Left lung (tissue), 10 donors: ENCODE data around the gene ZNF423. TPM values are rescaled to one million over a fixed set of nuclear protein-coding genes. Genes with fewer than 3 reads are reported as not detected.
A peak's percentile ranks its signal among the peaks of the same experiment; 100 is the strongest.

ENCODE experiments used
- ATAC-seq: fragments of 200-7000 bp; cut with Tn5 transposase; one replicate; pipeline ENCODE4 v1.9.1; 2020; ENCODE audit warnings: moderate library complexity
- DNase-seq, 4 donors: peaks; one replicate each; pipeline ENCODE4 v3.0.0-alpha.2; 2013 to 2020
- H3K27ac ChIP-seq, 2 donors: fragments of 200-600 bp; sonication (generic) in 1 of 2; one replicate each; pipeline versions ENCODE4 v1.5.0 to v1.8.0; 2020 to 2021
- H3K27me3 ChIP-seq, 2 donors: fragments of 200-600 bp; sonication (generic) in 1 of 2; one replicate each; pipeline versions ENCODE4 v1.5.0 to v1.8.0; 2020 to 2021
- H3K36me3 ChIP-seq, 2 donors: fragments of 200-600 bp; sonication (generic) in 1 of 2; one replicate each; pipeline versions ENCODE4 v1.5.0 to v1.8.0; 2020 to 2021
- H3K4me1 ChIP-seq, 2 donors: fragments of 200-600 bp; one replicate each; pipeline ENCODE4 v1.8.0; 2021
- H3K4me3 ChIP-seq, 2 donors: fragments of 200-600 bp; sonication (generic) in 1 of 2; one replicate each; pipeline versions ENCODE4 v1.5.0 to v1.8.0; 2020 to 2021; ENCODE audit warnings: mild to moderate bottlenecking in 1 of 2
- H3K9me3 ChIP-seq, 2 donors: fragments of 200-600 bp; sonication (generic) in 1 of 2; one replicate each; pipeline versions ENCODE4 v1.5.0 to v1.8.0; 2020 to 2021
- intact Hi-C, 2 donors: fragments of 100-400 bp; cut with DNase I; formaldehyde crosslinking; loops; one replicate each; pipeline versions ENCODE4 v1.11.2 to v1.14.2; 2022
- polyA plus RNA-seq, 6 donors: library from polyadenylated mRNA; unstranded; fragments of 120-200 nt; gene quantifications; one replicate each; pipeline ENCODE4 v1.2.1, GENCODE V29; 2013; ENCODE audit not compliant: insufficient read length in 6 of 6
- total RNA-seq, 2 donors: library from RNA; stranded (reverse); fragmentation: NEBNext Ultra II Directional; extraction: Animal tissue kit (Norgen Biotek cat#: 25700); gene quantifications; one replicate each; pipeline ENCODE4 v1.2.1, GENCODE V29; 2021
- TF ChIP-seq, protein P1 (sequence below), 2 donors: fragments of 200-600 bp; sonication (generic) in 1 of 2; IDR thresholded peaks; one replicate each; pipeline versions ENCODE4 v1.5.0 to v1.8.0; 2021; ENCODE audit warnings: antibody characterized with exemption in 2 of 2
- donor health status: DM: no; HTN: yes; CAD: no.
- donor health status: DM: no; HTN: no; CAD: no.

Gene ZNF423
- total and polyA plus RNA-seq, 8 donors, result 7.8 to 30.5 (median 26.6) TPM

DNA sequence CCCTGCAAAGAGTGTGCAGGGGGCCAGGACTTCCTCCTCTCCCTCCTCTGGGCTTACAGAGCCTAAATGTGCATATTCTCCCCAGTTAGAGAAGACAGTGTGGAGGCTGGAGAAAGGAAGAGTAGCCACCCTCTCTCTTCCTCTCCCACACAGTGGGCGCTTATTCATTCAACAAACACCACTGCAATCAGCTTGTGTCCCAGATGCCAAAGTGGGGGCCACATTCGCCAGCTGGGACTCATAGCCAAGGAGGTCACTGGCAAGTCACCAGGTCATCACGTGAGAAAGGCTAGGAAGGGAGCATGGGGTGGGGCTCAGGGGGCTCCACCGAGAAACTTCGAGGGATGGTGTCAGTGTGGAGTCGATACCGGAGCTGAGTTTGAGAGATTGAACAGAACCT lies 45.0 kb upstream of the ZNF423 start:
- no peaks in the 10 kb centered on the region for H3K9me3 ChIP-seq
- TF ChIP-seq, protein P1, sequence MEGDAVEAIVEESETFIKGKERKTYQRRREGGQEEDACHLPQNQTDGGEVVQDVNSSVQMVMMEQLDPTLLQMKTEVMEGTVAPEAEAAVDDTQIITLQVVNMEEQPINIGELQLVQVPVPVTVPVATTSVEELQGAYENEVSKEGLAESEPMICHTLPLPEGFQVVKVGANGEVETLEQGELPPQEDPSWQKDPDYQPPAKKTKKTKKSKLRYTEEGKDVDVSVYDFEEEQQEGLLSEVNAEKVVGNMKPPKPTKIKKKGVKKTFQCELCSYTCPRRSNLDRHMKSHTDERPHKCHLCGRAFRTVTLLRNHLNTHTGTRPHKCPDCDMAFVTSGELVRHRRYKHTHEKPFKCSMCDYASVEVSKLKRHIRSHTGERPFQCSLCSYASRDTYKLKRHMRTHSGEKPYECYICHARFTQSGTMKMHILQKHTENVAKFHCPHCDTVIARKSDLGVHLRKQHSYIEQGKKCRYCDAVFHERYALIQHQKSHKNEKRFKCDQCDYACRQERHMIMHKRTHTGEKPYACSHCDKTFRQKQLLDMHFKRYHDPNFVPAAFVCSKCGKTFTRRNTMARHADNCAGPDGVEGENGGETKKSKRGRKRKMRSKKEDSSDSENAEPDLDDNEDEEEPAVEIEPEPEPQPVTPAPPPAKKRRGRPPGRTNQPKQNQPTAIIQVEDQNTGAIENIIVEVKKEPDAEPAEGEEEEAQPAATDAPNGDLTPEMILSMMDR (IDR thresholded peaks at IDR 0.05), result no peak
- intact Hi-C loops, result no loop called here
- H3K27ac ChIP-seq, result no peak overlapping the region
- DNase-seq (no peak), ATAC-seq (no peak)
- H3K4me1 ChIP-seq, result no peaks in the 10 kb centered on the region
- no peaks in the 10 kb centered on the region for H3K27me3 ChIP-seq
- no peak overlapping the region for H3K4me3 ChIP-seq
- no peaks in the 10 kb centered on the region for H3K36me3 ChIP-seq

DNA sequence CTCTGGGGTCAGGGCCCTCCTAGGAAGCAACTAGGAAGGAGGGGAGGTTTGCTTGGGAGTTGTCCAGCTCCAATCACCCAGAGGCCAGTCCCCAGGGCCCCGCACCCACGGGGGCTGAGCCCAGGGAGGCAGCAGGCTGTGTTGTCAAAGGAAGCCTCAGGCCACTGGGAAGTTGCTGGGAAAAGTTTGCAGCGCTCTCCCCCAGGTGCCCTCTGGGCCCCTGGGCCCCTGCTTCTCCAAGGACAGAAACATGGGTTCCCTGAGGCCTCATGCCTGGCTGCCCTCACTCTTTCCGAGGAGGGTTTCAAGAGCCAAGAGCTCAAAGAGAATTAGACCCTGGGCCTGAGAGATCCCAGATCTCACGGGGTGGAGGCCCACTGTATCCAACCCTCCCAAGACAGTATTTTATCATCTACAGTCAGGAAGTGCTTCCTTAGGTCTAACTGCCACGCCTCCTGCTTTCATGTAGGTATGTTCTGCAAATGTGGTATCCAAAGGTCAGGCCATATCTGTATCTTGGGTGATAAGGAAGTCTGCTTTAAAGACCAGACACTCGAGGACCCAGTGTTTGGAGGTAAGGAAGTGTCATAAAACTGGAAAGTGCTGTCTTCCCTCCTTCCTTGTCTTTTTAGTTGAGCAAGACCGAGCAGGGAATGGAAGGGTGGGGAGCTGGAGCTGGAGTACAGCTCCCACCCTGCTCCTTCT lies 44.2 kb upstream of the ZNF423 start:
- TF ChIP-seq, protein P1 (IDR thresholded peaks at IDR 0.05), result no peak
- no peaks in the 10 kb centered on the region for H3K27me3 ChIP-seq
- intact Hi-C loops, result no loop called here

DNA sequence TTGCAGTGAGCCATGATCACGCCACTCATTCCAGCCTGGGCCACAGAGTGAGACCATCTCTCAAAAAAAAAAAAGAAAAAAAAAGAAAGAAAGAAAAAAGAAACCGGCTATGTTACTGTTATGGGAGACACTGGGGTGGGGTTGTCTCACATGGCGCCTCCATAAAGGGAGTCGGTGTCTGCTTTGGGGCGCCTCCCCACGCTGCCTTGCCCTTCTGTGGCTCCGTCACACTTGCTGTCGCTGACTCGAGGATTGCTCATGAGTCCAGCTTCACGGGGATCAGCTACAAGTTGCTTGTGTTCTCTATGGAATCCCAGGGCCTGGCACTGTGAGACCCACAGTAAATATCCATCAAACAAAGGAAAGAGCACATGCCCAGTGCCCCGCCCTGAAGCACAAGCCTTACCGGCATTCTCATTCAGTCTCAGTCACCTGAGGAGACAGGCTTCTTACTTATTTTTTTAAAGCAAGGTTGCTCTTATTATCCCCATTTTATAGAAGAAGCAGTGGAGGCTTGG lies 40.6 kb upstream of the ZNF423 start:
- H3K4me3 ChIP-seq, result no peak overlapping the region
- intact Hi-C loops, result no loop called here
- H3K36me3 ChIP-seq, result no peaks in the 10 kb centered on the region
- H3K4me1 ChIP-seq, result no peaks in the 10 kb centered on the region
- no peaks in the 10 kb centered on the region for H3K27me3 ChIP-seq
- no peak overlapping the region for H3K27ac ChIP-seq
- ATAC-seq (no peak), DNase-seq (no peak)
- TF ChIP-seq, protein P1 (IDR thresholded peaks at IDR 0.05), result no peak
- no peaks in the 10 kb centered on the region for H3K9me3 ChIP-seq

More for the DNA sequence above, 44.2 kb upstream of the ZNF423 start:
- H3K27ac ChIP-seq, result no peak overlapping the region
- DNase-seq (no peak), ATAC-seq (no peak)
- no peaks in the 10 kb centered on the region for H3K36me3 ChIP-seq
- no peak overlapping the region for H3K4me3 ChIP-seq
- no peaks in the 10 kb centered on the region for H3K4me1 ChIP-seq
- no peaks in the 10 kb centered on the region for H3K9me3 ChIP-seq

DNA sequence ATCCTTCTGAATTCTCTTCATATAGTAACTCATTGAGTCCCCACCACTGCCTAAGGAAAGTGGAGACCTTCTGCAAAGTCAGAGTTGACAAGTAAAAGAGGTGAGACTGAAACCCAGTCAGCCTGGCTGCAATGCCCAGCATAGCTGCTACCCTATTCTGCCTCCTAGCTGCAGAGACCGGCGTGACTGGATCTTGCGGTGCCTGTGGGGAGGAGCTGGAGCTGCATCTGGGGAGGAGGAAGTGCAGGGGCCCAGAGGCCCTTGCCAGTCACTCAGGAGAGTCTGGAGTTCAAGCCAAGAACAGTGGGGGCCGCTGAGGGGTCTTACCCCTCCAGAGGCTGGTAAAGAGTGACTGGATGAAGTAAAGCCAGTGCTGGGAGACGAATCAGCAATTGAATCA lies 35.0 kb upstream of the ZNF423 start:
- Histone ChIP-seq H3K27me3 (no peaks in the 10 kb centered on the region), H3K9me3 (no peaks in the 10 kb centered on the region), H3K4me3 (no peak overlapping the region), H3K36me3 (no peaks in the 10 kb centered on the region), H3K27ac (no peak overlapping the region), H3K4me1 (no peaks in the 10 kb centered on the region)
- ATAC-seq (peak; percentile 36), DNase-seq (peak in 1 of 4 donors; percentile 27)
- TF ChIP-seq, protein P1 (IDR thresholded peaks at IDR 0.05), result no peak
- intact Hi-C loops, result no loop called here

DNA sequence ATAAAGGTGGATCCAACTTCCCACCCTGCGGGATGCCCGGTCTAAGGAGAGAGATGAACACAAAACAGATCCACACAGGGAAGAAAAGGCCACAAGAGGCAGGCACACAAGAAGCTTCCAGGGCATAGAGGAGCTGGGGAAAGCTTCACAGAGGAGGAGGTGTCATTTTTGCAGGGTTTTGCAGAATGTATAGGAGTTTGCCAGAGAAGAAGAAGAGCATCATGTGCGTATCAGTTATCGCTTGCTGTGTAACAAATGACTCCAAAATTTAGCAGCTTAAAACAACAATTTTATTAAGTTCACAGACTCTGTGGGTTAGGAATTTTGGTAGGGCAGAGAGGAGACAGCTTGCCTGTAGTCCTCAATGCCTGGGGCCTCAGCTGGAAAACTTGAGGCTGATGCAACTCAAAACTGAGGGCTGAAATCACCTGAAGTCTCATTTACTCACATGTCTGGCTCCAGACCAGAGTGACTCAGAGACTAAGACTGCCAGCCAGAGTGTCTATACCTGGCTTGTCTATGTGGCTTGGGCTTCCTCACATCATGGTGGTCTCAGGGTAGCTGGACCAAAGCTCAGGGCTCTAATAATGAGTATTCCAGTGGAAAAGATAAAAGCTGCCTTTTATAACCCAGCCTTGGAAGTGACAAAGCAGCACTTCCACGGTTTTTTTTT lies 33.9 kb upstream of the ZNF423 start:
- ATAC-seq (no peak), DNase-seq (no peak)
- H3K9me3 ChIP-seq, result no peaks in the 10 kb centered on the region
- H3K36me3 ChIP-seq, result no peaks in the 10 kb centered on the region
- no peak overlapping the region for H3K4me3 ChIP-seq
- H3K4me1 ChIP-seq, result no peaks in the 10 kb centered on the region
- intact Hi-C loops, result no loop called here
- TF ChIP-seq, protein P1 (IDR thresholded peaks at IDR 0.05), result no peak
- no peaks in the 10 kb centered on the region for H3K27me3 ChIP-seq
- no peak overlapping the region for H3K27ac ChIP-seq
